ENCODE data around the gene HPSE2.

- TF ChIP-seq GATA3 (IDR thresholded peaks at IDR 0.05; ENCODE audit: low read depth, low read length) (no peak), GATA2 (IDR thresholded peaks at IDR 0.05; ENCODE audit: low read depth, low read length) (no peak)
Measured at GRCh38 chr10:98436704-98437103, 798.9 kb downstream of the HPSE2 start.

Measured in SH-SY5Y (cell line).